DOHH2 (cell line): ENCODE measurements around the gene SOX5.

Experiments
- EZH2phosphoT487 ChIP-seq: fragments of 200-600 bp; sonication (generic); IDR thresholded peaks from 2 replicates; pipeline ENCODE4 v1.6.1; 2017; ENCODE audit warnings: borderline replicate concordance, mild to moderate bottlenecking, antibody characterized with exemption, low read length, moderate library complexity, mixed read lengths
- TF ChIP-seq, protein P1 (sequence below): fragments of 200-600 bp; sonication (generic); IDR thresholded peaks from one replicate; pipeline ENCODE4 v1.5.1; 2014; ENCODE audit warnings: antibody characterized with exemption, mild to moderate bottlenecking, low read depth, low read length; ENCODE audit not compliant: poor library complexity, severe bottlenecking

DNA sequence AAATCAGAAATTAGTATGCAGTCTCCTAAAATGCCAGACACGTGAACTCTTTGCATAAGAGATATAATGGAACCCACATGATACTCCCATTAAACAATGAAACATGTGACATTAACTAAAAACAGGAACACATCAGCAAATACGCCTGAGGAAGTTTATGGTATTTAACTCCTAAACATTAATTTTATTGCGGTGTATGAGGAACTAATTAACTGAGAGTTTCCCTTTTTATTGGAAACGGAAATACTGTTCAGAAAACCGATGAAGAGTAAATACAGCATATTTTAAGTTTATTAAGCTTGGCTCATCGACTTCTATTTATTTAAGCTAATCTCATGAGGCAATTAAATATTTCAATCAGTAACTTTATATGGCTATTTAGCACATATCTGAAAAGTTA lies 290.3 kb downstream of the SOX5 start:
- TF ChIP-seq, protein P1, sequence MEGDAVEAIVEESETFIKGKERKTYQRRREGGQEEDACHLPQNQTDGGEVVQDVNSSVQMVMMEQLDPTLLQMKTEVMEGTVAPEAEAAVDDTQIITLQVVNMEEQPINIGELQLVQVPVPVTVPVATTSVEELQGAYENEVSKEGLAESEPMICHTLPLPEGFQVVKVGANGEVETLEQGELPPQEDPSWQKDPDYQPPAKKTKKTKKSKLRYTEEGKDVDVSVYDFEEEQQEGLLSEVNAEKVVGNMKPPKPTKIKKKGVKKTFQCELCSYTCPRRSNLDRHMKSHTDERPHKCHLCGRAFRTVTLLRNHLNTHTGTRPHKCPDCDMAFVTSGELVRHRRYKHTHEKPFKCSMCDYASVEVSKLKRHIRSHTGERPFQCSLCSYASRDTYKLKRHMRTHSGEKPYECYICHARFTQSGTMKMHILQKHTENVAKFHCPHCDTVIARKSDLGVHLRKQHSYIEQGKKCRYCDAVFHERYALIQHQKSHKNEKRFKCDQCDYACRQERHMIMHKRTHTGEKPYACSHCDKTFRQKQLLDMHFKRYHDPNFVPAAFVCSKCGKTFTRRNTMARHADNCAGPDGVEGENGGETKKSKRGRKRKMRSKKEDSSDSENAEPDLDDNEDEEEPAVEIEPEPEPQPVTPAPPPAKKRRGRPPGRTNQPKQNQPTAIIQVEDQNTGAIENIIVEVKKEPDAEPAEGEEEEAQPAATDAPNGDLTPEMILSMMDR = no peak
- TF ChIP-seq EZH2phosphoT487 = no peak
